ENCODE results near the gene CHSY1. TPM values are rescaled to one million over a fixed set of nuclear protein-coding genes. Genes with fewer than 3 reads are reported as not detected.
A peak's percentile ranks its signal among the peaks of the same experiment; 100 is the strongest.

The CHSY1 gene
- total and polyA plus RNA-seq, 2 donors (not counting 1 experiment from before 2014, with no cell fraction given): 4.7 to 20.3 TPM

DNA sequence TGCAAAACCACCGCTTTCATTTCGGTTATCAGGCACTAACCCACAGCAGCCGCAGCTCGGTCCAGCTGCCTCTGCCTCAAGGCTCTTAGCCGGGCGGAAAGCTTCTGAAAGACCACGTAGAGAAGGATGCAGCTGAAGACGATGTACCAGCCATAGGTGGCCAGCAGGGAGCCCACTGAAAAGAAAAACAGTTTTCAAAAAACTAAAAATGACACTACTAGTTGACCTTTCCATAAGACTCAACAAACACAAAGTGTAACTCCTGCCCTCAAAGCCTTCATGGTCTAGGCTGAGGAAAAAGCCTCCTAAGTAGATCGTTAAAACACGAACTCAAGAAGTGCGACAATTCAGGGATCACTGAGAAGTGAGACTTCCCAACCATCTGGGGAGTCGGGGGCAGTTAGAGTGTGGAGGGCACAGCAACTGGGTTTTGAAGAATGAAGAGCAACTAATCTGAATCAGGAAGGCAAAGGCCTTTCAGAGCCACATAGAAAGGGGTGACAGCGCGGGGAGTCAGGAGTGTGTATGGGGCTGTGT is 24.7 kb upstream of the CHSY1 start:
- Mint-ChIP-seq H3K9me3 (ENCODE audit: insufficient read depth) (no peaks in the 10 kb centered on the region), H3K27ac (peak overlapping the region; percentile 84), H3K4me1 (peaks cover 12% of the 10 kb centered on the region), H3K4me3 (peak overlapping the region; percentile 96), H3K27me3 (no peaks in the 10 kb centered on the region)
- Histone ChIP-seq H3K27me3 (replicated peaks in 1 of 4; ENCODE audit: control extremely low read depth in 1 of 4, control insufficient read depth in 3 of 4, insufficient read depth in 4 of 4, low read length in 3 of 4) (no peaks in the 10 kb centered on the region), H2AFZ (ENCODE audit: insufficient read depth, low read depth, low read length, poor library complexity, severe bottlenecking) (peak overlapping the region; percentile 89), H4K20me1 (ENCODE audit: control insufficient read depth, insufficient read depth, low read length, poor library complexity, severe bottlenecking) (no peaks in the 10 kb centered on the region), H3K4me1 (ENCODE audit: control insufficient read depth in 2 of 2, insufficient read depth in 2 of 2, low read length in 2 of 2) (peaks cover 10 to 20% of the 10 kb centered on the region in 2 donors), H3K36me3 (replicated peaks in 1 of 2; ENCODE audit: control extremely low read depth in 1 of 2, control insufficient read depth in 1 of 2, extremely low read depth in 1 of 2, insufficient read depth in 2 of 2, low read length in 1 of 2) (peaks cover 7 to 49% of the 10 kb centered on the region in 2 experiments), H3K4me3 (ENCODE audit: control extremely low read depth in 1 of 5, extremely low read depth in 1 of 5, insufficient read depth in 1 of 5, low read depth in 2 of 5, low read length in 4 of 5) (peak overlapping the region; percentile 19 to 96 (median 84)), H3K9me3 (ENCODE audit: control extremely low read depth in 1 of 3, control insufficient read depth in 2 of 3, insufficient read depth in 1 of 3, low read length in 2 of 3) (no peaks in the 10 kb centered on the region), H3K27ac (ENCODE audit: low read length in 2 of 2) (peak overlapping the region; percentile 39 to 85), H3K4me2 (replicated peaks; ENCODE audit: low read depth, low read length, poor library complexity, severe bottlenecking) (peak overlapping the region; percentile 76), H3K9ac (ENCODE audit: low read length) (peak overlapping the region; percentile 81), H3K79me2 (ENCODE audit: control insufficient read depth, insufficient read depth, low read length) (peaks cover 19% of the 10 kb centered on the region)
- DNase-seq: peak; percentile 37
- no peak for ATAC-seq (ENCODE audit: low read depth)
- TF ChIP-seq EZH2 (IDR thresholded peaks at IDR 0.05; ENCODE audit: borderline replicate concordance, insufficient read depth, low read depth, low read length, poor library complexity, severe bottlenecking): no peak
- TF ChIP-seq, protein P1, sequence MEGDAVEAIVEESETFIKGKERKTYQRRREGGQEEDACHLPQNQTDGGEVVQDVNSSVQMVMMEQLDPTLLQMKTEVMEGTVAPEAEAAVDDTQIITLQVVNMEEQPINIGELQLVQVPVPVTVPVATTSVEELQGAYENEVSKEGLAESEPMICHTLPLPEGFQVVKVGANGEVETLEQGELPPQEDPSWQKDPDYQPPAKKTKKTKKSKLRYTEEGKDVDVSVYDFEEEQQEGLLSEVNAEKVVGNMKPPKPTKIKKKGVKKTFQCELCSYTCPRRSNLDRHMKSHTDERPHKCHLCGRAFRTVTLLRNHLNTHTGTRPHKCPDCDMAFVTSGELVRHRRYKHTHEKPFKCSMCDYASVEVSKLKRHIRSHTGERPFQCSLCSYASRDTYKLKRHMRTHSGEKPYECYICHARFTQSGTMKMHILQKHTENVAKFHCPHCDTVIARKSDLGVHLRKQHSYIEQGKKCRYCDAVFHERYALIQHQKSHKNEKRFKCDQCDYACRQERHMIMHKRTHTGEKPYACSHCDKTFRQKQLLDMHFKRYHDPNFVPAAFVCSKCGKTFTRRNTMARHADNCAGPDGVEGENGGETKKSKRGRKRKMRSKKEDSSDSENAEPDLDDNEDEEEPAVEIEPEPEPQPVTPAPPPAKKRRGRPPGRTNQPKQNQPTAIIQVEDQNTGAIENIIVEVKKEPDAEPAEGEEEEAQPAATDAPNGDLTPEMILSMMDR (IDR thresholded peaks at IDR 0.05): no peak
- POLR2A ChIA-PET: no interaction called here
- CTCF ChIA-PET: interaction anchor here (0.7 to 4.3 kb wide), 5 partner anchors 9 to 753 kb away, joined by 3 to 19 read pairs (median 7); partner anchors contain the start of gene SNRPA1
- intact Hi-C loops (cut with micrococcal nuclease): loop anchor here (1.0 kb wide), 3 partner anchors 18 to 188 kb away; partner anchors contain the start of gene CHSY1
- 36% methylated on average over 10 of the region's 14 CpGs for WGBS (ENCODE audit: insufficient coverage)

DNA sequence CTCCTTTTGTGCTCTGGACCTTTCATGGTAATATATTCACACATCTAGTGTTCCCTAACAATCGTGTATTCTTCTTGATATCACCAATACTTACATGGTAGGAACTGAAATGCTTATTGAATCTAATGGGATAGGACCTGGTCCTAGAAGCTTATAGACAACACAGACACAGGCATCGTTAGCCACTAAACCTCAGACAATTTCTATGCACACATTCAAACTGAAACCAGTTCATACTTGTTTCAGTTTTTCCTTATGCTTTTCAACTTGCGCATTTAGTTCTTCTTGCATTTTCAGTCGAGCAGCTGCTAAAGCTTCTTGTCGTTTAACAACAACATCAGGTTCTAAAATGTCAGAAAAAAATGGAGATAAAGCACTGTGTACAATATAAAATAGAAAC is 23.2 kb upstream of the CHSY1 start:
- no peak overlapping the region for H3K27ac Mint-ChIP-seq
- no peak for ATAC-seq (ENCODE audit: low read depth)
- POLR2A ChIA-PET: no interaction called here
- Histone ChIP-seq H3K4me3 (ENCODE audit: control extremely low read depth in 1 of 5, extremely low read depth in 1 of 5, insufficient read depth in 1 of 5, low read depth in 2 of 5, low read length in 4 of 5) (no peak overlapping the region), H3K4me1 (ENCODE audit: control insufficient read depth in 2 of 2, insufficient read depth in 2 of 2, low read length in 2 of 2) (peaks cover 10 to 20% of the 10 kb centered on the region in 2 donors), H3K9ac (ENCODE audit: low read length) (no peak overlapping the region), H2AFZ (ENCODE audit: insufficient read depth, low read depth, low read length, poor library complexity, severe bottlenecking) (no peak overlapping the region), H3K4me2 (replicated peaks; ENCODE audit: low read depth, low read length, poor library complexity, severe bottlenecking) (no peak overlapping the region), H3K9me3 (ENCODE audit: control extremely low read depth in 1 of 3, control insufficient read depth in 2 of 3, insufficient read depth in 1 of 3, low read length in 2 of 3) (no peaks in the 10 kb centered on the region), H3K79me2 (ENCODE audit: control insufficient read depth, insufficient read depth, low read length) (peaks cover 19% of the 10 kb centered on the region), H3K27ac (ENCODE audit: low read length in 2 of 2) (no peak overlapping the region), H3K36me3 (replicated peaks in 1 of 2; ENCODE audit: control extremely low read depth in 1 of 2, control insufficient read depth in 1 of 2, extremely low read depth in 1 of 2, insufficient read depth in 2 of 2, low read length in 1 of 2) (peaks cover 4 to 50% of the 10 kb centered on the region in 2 experiments), H3K27me3 (replicated peaks in 1 of 4; ENCODE audit: control extremely low read depth in 1 of 4, control insufficient read depth in 3 of 4, insufficient read depth in 4 of 4, low read length in 3 of 4) (no peaks in the 10 kb centered on the region), H4K20me1 (ENCODE audit: control insufficient read depth, insufficient read depth, low read length, poor library complexity, severe bottlenecking) (no peaks in the 10 kb centered on the region)
- no peaks in the 10 kb centered on the region for H3K9me3 Mint-ChIP-seq (ENCODE audit: insufficient read depth)
- WGBS (ENCODE audit: insufficient coverage): no CpG with 5 or more reads among the region's 5 CpGs
- no peak overlapping the region for H3K4me3 Mint-ChIP-seq
- no peaks in the 10 kb centered on the region for H3K27me3 Mint-ChIP-seq
- H3K4me1 Mint-ChIP-seq: peaks cover 12% of the 10 kb centered on the region
- CTCF ChIA-PET: interaction anchor here (0.8 to 4.3 kb wide), 4 partner anchors 11 to 23 kb away, joined by 3 to 19 read pairs (median 6); partner anchors contain the start of gene CHSY1
- DNase-seq: no peak
- TF ChIP-seq, protein P1 (IDR thresholded peaks at IDR 0.05): no peak
- TF ChIP-seq EZH2 (IDR thresholded peaks at IDR 0.05; ENCODE audit: borderline replicate concordance, insufficient read depth, low read depth, low read length, poor library complexity, severe bottlenecking): no peak
- intact Hi-C loops (cut with micrococcal nuclease): no loop called here
